Measurements from ENCODE around the gene C15orf39. TPM values are rescaled to one million over a fixed set of nuclear protein-coding genes. Genes with fewer than 3 reads are reported as not detected.
"Not testable (repeated sequence)": the region's sequence is repeated elsewhere in the genome, so short reads cannot be mapped to it uniquely, and the experiment has no call there.

The C15orf39 gene
- total RNA-seq, 2 donors from 2014 or later = 23.1 to 26.9 TPM

DNA sequence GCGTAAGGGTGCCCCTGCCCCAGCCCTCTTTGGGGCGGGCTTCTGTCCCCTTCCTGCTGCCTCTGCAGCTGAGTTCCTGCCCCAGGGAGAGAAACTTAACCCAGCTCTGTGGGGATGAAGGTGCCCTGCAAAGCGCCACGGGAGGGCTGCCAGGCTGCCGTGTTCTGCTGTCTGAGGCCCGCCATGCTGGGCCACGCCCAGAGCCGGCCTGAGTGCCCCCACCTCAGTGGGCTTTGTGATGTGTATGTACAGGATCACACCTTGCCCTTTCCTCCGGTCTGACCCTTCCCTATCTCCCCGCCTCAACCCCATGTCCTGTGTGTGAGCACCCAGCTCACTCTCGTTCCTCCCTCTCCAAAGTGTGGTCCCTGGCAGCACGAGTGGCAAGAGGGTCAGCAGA, 22.6 kb downstream of the C15orf39 start:
- ATAC-seq (no peak), DNase-seq (no peak)
- intact Hi-C loops (cut with DNase I, micrococcal nuclease) = no loop called here

GRCh38 chr15:75225102-75225836, 23.6 kb downstream of the C15orf39 start:
- DNase-seq = not testable (repeated sequence)
- ATAC-seq = peak; percentile 57

GRCh38 chr15:75225951-75226732, 24.5 kb downstream of the C15orf39 start:
- DNase-seq (no peak), ATAC-seq (no peak)
- intact Hi-C loops (cut with DNase I, micrococcal nuclease) = no loop called here

More at GRCh38 chr15:75225102-75225836, 23.6 kb downstream of the C15orf39 start:
- intact Hi-C loops (cut with DNase I, micrococcal nuclease) = not testable (repeated sequence)

DNA sequence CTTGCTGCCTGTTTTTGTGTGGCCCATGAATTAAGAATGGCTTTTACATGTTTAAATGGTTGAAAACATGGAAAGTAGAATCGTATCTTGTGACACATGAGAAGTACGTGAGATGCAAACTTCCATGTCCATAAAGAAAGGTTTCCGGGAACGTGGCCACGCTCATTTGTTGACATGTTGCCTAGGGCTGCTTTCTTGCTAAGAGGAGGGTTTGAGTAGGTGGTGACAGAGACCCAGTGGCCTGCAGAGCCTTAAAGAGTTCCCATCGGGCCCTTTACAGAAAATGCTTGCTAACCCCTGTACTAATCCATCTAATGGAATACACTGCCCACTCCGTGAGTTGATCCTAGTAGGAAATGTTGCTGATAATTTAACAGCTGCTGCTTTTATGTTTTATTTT, 25.4 kb downstream of the C15orf39 start:
- intact Hi-C loops (cut with DNase I, micrococcal nuclease); ATAC-seq; DNase-seq: not testable (repeated sequence)

DNA sequence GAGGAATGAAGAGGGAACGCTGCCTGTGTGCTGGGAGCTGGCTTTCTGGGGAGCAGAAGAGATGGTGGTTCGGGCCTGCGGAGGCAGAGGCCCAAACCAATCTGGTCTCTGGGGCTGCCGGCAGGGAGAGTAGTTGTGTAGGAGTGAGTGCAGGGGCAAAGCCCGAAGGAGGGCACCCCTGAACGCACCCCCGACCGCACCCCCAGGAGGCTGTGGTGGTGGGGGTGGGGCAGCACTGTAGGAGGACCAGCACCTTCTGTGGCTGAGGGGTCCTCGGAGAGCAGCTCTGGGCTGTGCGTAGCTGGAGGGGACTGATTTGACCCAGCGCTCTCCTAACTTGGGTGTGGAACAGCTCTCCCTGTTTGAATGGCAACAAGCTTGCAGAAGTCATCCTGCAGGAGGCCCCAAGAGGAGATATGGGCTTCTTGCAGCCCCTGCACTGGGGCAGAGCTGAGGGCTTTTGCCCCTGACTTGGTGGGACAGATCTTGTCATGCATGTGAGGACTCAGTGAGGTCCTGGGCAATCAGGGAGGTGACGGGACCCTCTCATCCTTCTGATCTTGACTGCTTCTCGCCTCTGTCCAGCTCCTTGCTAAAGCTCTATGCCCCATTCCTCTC, 26.1 kb downstream of the C15orf39 start:
- DNase-seq (no peak), ATAC-seq (no peak)
- intact Hi-C loops (cut with DNase I, micrococcal nuclease) = no loop called here

- DNase-seq (no peak), ATAC-seq (no peak)
- intact Hi-C loops (cut with DNase I, micrococcal nuclease) = no loop called here
Measured at GRCh38 chr15:75228787-75229186, 27.1 kb downstream of the C15orf39 start.

- DNase-seq (peak in 1 of 2 donors; percentile 10), ATAC-seq (no peak)
- intact Hi-C loops (cut with DNase I, micrococcal nuclease) = no loop called here
Measured at GRCh38 chr15:75229191-75230015, 27.7 kb downstream of the C15orf39 start.

- intact Hi-C loops (cut with DNase I, micrococcal nuclease) = no loop called here
- ATAC-seq (no peak), DNase-seq (peak in 1 of 2 donors; percentile 1)
Measured at GRCh38 chr15:75230016-75230343, 28.3 kb downstream of the C15orf39 start.

- intact Hi-C loops (cut with DNase I, micrococcal nuclease) = no loop called here
- ATAC-seq = no peak
- DNase-seq = peak in 1 of 2 donors; percentile 14
Measured at GRCh38 chr15:75230551-75231371, 29.1 kb downstream of the C15orf39 start.

DNA sequence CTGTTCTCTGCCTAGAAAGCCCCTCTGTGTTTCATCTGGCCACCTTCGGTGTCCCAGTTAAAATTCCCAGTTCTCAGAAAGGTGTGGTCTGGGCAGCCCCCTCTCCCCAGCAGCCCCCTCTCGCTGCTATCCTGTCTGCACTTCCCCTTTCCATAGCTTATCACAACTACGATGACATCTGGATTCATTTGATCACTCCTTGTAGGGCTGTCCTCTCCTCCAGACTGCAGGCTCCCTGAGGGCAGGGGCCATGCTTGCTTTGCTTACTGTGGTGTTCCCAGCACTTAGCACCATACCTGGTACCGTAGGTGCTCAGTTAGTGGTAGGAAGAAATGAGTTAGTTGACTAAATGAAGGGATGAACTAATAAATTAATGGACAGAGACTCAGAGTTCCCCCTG, 30.2 kb downstream of the C15orf39 start:
- intact Hi-C loops (cut with DNase I, micrococcal nuclease) = no loop called here
- DNase-seq (no peak), ATAC-seq (no peak)

DNA sequence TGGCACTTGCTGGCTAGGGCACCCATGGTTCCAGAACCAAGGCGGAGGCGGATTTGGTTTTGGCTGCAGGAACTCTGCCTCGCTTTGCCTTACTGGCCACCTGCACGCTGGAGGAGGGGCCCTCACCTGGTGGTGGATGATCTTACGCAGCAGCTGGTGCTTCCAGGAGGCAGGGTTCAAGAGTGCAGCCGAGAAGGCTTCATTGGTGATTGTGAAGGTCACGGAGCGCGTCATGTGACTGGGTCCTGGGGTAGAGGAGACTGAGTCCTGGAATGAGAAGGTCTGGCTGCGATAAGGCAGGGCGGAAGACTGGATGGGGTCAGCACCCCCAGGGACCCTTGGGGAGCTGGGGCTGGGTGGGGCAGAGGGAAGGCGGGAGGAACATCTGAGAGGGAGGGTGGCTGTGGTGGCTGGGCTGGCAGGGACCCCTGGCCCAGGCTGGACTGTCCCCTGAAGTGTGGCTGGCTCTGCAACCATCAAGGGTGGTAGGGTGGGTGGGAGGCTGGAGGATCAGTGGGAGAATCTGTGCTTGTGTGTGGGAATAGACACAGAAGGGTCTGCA, 30.7 kb downstream of the C15orf39 start:
- intact Hi-C loops (cut with DNase I, micrococcal nuclease) = no loop called here
- peak in 1 of 2 donors; percentile 16 for DNase-seq
- no peak for ATAC-seq

- intact Hi-C loops (cut with DNase I, micrococcal nuclease) = no loop called here
- ATAC-seq = no peak
- peak in 1 of 2 donors; percentile 14 for DNase-seq
Measured at GRCh38 chr15:75232826-75233503, 31.3 kb downstream of the C15orf39 start.

- DNase-seq (peak in 1 of 2 donors; percentile 17), ATAC-seq (no peak)
- intact Hi-C loops (cut with DNase I, micrococcal nuclease) = no loop called here
Measured at GRCh38 chr15:75233504-75234190, 32.0 kb downstream of the C15orf39 start.

- DNase-seq = peak in 1 of 2 donors; percentile 2
- intact Hi-C loops (cut with DNase I, micrococcal nuclease) = no loop called here
Measured at GRCh38 chr15:75234191-75234810, 32.6 kb downstream of the C15orf39 start.

GRCh38 chr15:75235051-75235673, 33.5 kb downstream of the C15orf39 start:
- no peak for ATAC-seq
- intact Hi-C loops (cut with DNase I, micrococcal nuclease) = no loop called here
- peak in 1 of 2 donors; percentile 9 for DNase-seq

More at GRCh38 chr15:75234191-75234810, 32.6 kb downstream of the C15orf39 start:
- no peak for ATAC-seq
